ENCODE measurements around the gene PGAM2.
"Not testable (repeated sequence)": the region's sequence is repeated elsewhere in the genome, so short reads cannot be mapped to it uniquely, and the experiment has no call there.

PGAM2 gene

GRCh38 chr7:44044315-44045225, 20.8 kb downstream of the PGAM2 start, which contains the start of gene DBNL:
Gene DBNL (plus strand): TSS chr7:44044702. CDS start chr7:44044738, 36 bp downstream.
- no peak within 1 kb of the TSS for H3K27ac Mint-ChIP-seq
- DNase-seq = peak; percentile 95
- no peak for TF ChIP-seq CTCF (IDR thresholded peaks at IDR 0.05)
- H3K4me3 Mint-ChIP-seq = peak within 1 kb of the TSS; percentile 88
- H3K4me1 Mint-ChIP-seq = peaks cover 32% of the 10 kb centered on the region
- H3K36me3 Mint-ChIP-seq (ENCODE audit: low read depth) = peaks cover 14% of the 10 kb centered on the region
- H3K9me3 Mint-ChIP-seq = peaks cover 4% of the 10 kb centered on the region
- peaks cover 27% of the 10 kb centered on the region for H3K27me3 Mint-ChIP-seq (ENCODE audit: low read depth, poor library complexity)

- Mint-ChIP-seq H3K36me3 (ENCODE audit: low read depth) (peaks cover 14% of the 10 kb centered on the region), H3K27ac (no peak overlapping the region), H3K4me3 (peak overlapping the region; percentile 88), H3K27me3 (ENCODE audit: low read depth, poor library complexity) (peaks cover 31% of the 10 kb centered on the region), H3K4me1 (peaks cover 37% of the 10 kb centered on the region), H3K9me3 (peaks cover 4% of the 10 kb centered on the region)
- TF ChIP-seq CTCF (IDR thresholded peaks at IDR 0.05) = no peak
- DNase-seq = no peak
These were observed 21.5 kb downstream of the PGAM2 start for GRCh38 chr7:44043902-44044301.

GRCh38 chr7:44042221-44042620, 23.1 kb downstream of the PGAM2 start:
- TF ChIP-seq CTCF (IDR thresholded peaks at IDR 0.05) = no peak
- Mint-ChIP-seq H3K27me3 (ENCODE audit: low read depth, poor library complexity) (peaks cover 29% of the 10 kb centered on the region), H3K9me3 (peaks cover 4% of the 10 kb centered on the region), H3K4me1 (peaks cover 33% of the 10 kb centered on the region), H3K27ac (no peak overlapping the region), H3K4me3 (no peak overlapping the region), H3K36me3 (ENCODE audit: low read depth) (peaks cover 9% of the 10 kb centered on the region)
- DNase-seq = no peak

- not testable (repeated sequence) for H3K36me3 Mint-ChIP-seq (ENCODE audit: low read depth); H3K27ac Mint-ChIP-seq; H3K9me3 Mint-ChIP-seq
- peak; percentile 38 for DNase-seq
- Mint-ChIP-seq H3K4me1 (peaks cover 16% of the 10 kb centered on the region), H3K27me3 (ENCODE audit: low read depth, poor library complexity) (peaks cover 34% of the 10 kb centered on the region), H3K4me3 (peak overlapping the region; percentile 74)
These were observed 24.9 kb downstream of the PGAM2 start for GRCh38 chr7:44040493-44040891.

- Mint-ChIP-seq H3K27me3 (ENCODE audit: low read depth, poor library complexity) (peaks cover 39% of the 10 kb centered on the region), H3K4me1 (peaks cover 12% of the 10 kb centered on the region)
- H3K27ac Mint-ChIP-seq; H3K36me3 Mint-ChIP-seq (ENCODE audit: low read depth); H3K4me3 Mint-ChIP-seq; DNase-seq; H3K9me3 Mint-ChIP-seq: not testable (repeated sequence)
These were observed 25.4 kb downstream of the PGAM2 start for GRCh38 chr7:44039800-44040492.

GRCh38 chr7:44038961-44039558, 26.3 kb downstream of the PGAM2 start:
- peaks cover 39% of the 10 kb centered on the region for H3K27me3 Mint-ChIP-seq (ENCODE audit: low read depth, poor library complexity)
- DNase-seq = peak; percentile 80
- not testable (repeated sequence) for H3K9me3 Mint-ChIP-seq; H3K36me3 Mint-ChIP-seq (ENCODE audit: low read depth); H3K4me1 Mint-ChIP-seq; H3K27ac Mint-ChIP-seq
- peak overlapping the region; percentile 72 for H3K4me3 Mint-ChIP-seq

- not testable (repeated sequence) for H3K9me3 Mint-ChIP-seq, H3K4me3 Mint-ChIP-seq
These were observed 26.8 kb downstream of the PGAM2 start for GRCh38 chr7:44038553-44038952.

GRCh38 chr7:44037951-44038350, 27.4 kb downstream of the PGAM2 start:
- not testable (repeated sequence) for H3K4me3 Mint-ChIP-seq; H3K27ac Mint-ChIP-seq; H3K4me1 Mint-ChIP-seq; H3K36me3 Mint-ChIP-seq (ENCODE audit: low read depth); H3K9me3 Mint-ChIP-seq; DNase-seq
- H3K27me3 Mint-ChIP-seq (ENCODE audit: low read depth, poor library complexity) = peaks cover 45% of the 10 kb centered on the region

More at GRCh38 chr7:44038553-44038952, 26.8 kb downstream of the PGAM2 start:
- H3K27me3 Mint-ChIP-seq (ENCODE audit: low read depth, poor library complexity) = peaks cover 42% of the 10 kb centered on the region
- H3K27ac Mint-ChIP-seq; H3K36me3 Mint-ChIP-seq (ENCODE audit: low read depth); H3K4me1 Mint-ChIP-seq; DNase-seq: not testable (repeated sequence)

- H3K36me3 Mint-ChIP-seq (ENCODE audit: low read depth); H3K27ac Mint-ChIP-seq; H3K9me3 Mint-ChIP-seq; H3K4me3 Mint-ChIP-seq; H3K4me1 Mint-ChIP-seq: not testable (repeated sequence)
- H3K27me3 Mint-ChIP-seq (ENCODE audit: low read depth, poor library complexity) = peaks cover 33% of the 10 kb centered on the region
- peak; percentile 31 for DNase-seq
These were observed 29.0 kb downstream of the PGAM2 start for GRCh38 chr7:44036364-44036763.

- not testable (repeated sequence) for DNase-seq; H3K9me3 Mint-ChIP-seq; H3K27ac Mint-ChIP-seq; H3K36me3 Mint-ChIP-seq (ENCODE audit: low read depth); H3K4me3 Mint-ChIP-seq; H3K4me1 Mint-ChIP-seq
- peaks cover 24% of the 10 kb centered on the region for H3K27me3 Mint-ChIP-seq (ENCODE audit: low read depth, poor library complexity)
These were observed 31.2 kb downstream of the PGAM2 start for GRCh38 chr7:44033971-44034844.
